ENCODE data around the gene TMEM150B. TPM values are rescaled to one million over a fixed set of nuclear protein-coding genes. Genes with fewer than 3 reads are reported as not detected.
A peak's percentile ranks its signal among the peaks of the same experiment; 100 is the strongest.

TMEM150B gene
- total RNA-seq, 2 experiments from 2014 or later: not detected

DNA sequence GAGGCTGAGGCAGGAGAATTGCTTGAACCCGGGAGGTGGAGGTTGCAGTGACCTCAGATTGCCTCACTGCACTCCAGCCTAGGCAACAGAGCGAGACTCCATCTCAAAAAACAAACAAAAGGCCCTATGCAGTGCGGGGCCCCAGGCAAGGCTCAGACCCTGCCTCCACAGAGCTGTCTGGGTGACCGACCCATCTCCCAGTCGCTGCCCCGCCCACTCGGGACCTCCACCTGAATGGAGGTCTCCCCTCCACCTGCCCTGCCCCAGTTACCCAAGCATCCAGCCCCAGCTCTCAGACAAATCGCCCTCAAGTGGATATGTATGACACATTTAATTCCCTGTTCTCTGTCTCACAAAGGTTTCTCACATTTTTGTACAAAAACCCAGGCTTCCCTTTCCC is 40.1 kb upstream of the TMEM150B start:
- peaks cover 15% of the 10 kb centered on the region for H3K27me3 Mint-ChIP-seq
- no peak for DNase-seq
- H3K9me3 Mint-ChIP-seq: no peaks in the 10 kb centered on the region
- no peak overlapping the region for H3K27ac Mint-ChIP-seq
- peaks cover 4% of the 10 kb centered on the region for H3K4me1 Mint-ChIP-seq (ENCODE audit: low read depth)
- ChIA-PET POLR2A (no interaction called here), CTCF (no interaction called here)
- intact Hi-C loops (cut with micrococcal nuclease): no loop called here
- no peaks in the 10 kb centered on the region for H3K36me3 Mint-ChIP-seq
- H3K4me3 Mint-ChIP-seq: no peak overlapping the region

GRCh38 chr19:55362990-55363716 is 38.0 kb upstream of the TMEM150B start, which contains the start of gene GARIN5B:
GARIN5B (minus strand) TSS chr19:55363260; CDS start chr19:55363066, 194 bp downstream.
- ChIA-PET POLR2A (no interaction called here), CTCF (no interaction called here)
- Mint-ChIP-seq H3K36me3 (no peaks in the 10 kb centered on the region), H3K4me3 (no peak within 1 kb of the TSS), H3K27me3 (peaks cover 7% of the 10 kb centered on the region), H3K4me1 (ENCODE audit: low read depth) (no peaks in the 10 kb centered on the region), H3K9me3 (no peaks in the 10 kb centered on the region), H3K27ac (no peak within 1 kb of the TSS)
- no peak for DNase-seq
- intact Hi-C loops (cut with micrococcal nuclease): no loop called here

GRCh38 chr19:55362174-55362989 is 37.2 kb upstream of the TMEM150B start:
- ChIA-PET POLR2A (no interaction called here), CTCF (no interaction called here)
- Mint-ChIP-seq H3K9me3 (no peaks in the 10 kb centered on the region), H3K36me3 (no peaks in the 10 kb centered on the region), H3K27me3 (peaks cover 6% of the 10 kb centered on the region), H3K4me1 (ENCODE audit: low read depth) (no peaks in the 10 kb centered on the region), H3K4me3 (no peak overlapping the region), H3K27ac (no peak overlapping the region)
- no peak for DNase-seq
- intact Hi-C loops (cut with micrococcal nuclease): no loop called here

DNA sequence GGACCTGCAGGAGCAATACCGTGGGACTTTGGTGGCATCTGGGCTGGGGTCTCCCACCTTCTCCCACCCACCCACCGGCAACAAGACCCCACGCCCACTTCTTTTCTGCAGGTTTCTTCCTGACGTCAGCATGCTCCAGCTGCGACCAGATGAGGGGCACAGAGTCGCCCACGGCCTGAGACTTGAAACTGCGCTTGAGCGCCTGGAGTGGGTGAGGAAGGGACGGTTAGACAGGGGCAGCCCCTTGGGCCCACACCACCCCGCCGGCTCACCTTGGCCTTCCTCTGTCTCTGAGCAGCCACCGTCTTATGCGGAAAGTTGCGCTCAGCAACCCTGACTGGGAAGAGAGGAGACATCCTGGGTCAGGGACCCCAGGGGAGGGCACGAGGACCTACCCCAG is 35.8 kb upstream of the TMEM150B start:
- H3K27ac Mint-ChIP-seq: no peak overlapping the region
- H3K4me1 Mint-ChIP-seq (ENCODE audit: low read depth): no peaks in the 10 kb centered on the region
- no peak overlapping the region for H3K4me3 Mint-ChIP-seq
- CTCF ChIA-PET: no interaction called here
- no peak for DNase-seq
- H3K27me3 Mint-ChIP-seq: peaks cover 6% of the 10 kb centered on the region
- no peaks in the 10 kb centered on the region for H3K9me3 Mint-ChIP-seq
- intact Hi-C loops (cut with micrococcal nuclease): no loop called here
- no peaks in the 10 kb centered on the region for H3K36me3 Mint-ChIP-seq
- POLR2A ChIA-PET: no interaction called here

DNA sequence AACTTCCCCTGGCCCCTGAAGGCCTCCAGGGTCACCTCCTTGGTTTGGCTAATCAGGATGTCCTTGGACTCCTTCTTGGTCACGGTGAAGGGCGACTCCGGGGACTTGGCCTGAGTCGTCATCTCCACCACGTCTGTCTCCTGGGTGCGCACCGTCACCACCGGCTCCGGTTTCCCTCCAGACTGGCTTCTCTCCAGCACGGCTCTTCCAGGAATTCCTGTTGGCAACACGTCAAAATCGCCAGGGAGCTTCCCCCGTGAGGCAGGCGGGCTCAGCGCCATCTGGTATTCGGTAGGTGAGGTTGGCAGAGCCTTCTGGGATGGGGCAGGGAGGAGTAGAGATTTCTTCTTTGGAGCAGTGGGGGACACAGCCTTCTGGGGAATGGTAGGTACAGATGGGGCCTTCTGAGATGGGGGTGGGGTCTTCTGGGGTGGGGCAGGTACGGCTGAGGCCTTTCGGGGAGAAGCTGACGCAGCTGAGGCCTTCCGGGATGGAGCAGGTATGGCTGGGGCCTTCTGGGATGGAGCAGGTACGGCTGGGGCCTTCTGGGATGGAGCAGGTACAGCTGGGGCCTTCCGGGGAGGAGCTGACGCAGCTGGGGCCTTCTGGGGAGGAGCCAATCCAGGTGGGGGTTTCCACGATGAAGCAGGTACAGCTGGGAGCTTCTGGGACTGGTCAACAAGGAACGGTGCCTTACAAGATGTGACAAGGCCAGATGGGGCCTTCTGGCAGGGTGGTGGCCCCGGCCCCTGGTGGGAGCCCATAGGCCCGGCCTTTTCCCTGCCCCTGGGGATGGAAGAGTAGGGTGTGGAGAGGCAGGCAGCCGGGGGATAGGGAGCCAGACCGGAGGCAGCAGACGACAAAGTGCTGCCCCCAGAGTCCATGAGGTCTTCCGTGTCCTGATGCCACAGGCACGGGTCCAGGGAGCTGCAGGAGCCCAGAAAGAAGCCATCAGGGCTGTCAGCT is 34.1 kb upstream of the TMEM150B start:
- ChIA-PET POLR2A (no interaction called here), CTCF (interaction anchor here (0.7 kb wide), 1 partner anchor 11 kb away, joined by 3 read pairs; no protein-coding TSS in a partner anchor)
- Mint-ChIP-seq H3K27me3 (peaks cover 15% of the 10 kb centered on the region), H3K27ac (no peak overlapping the region), H3K4me1 (ENCODE audit: low read depth) (no peaks in the 10 kb centered on the region), H3K36me3 (no peaks in the 10 kb centered on the region), H3K9me3 (no peaks in the 10 kb centered on the region), H3K4me3 (no peak overlapping the region)
- intact Hi-C loops (cut with micrococcal nuclease): no loop called here
- DNase-seq: no peak

GRCh38 chr19:55358493-55358892 is 33.4 kb upstream of the TMEM150B start:
- DNase-seq: no peak
- H3K27ac Mint-ChIP-seq: no peak overlapping the region
- intact Hi-C loops (cut with micrococcal nuclease): no loop called here
- no peaks in the 10 kb centered on the region for H3K36me3 Mint-ChIP-seq
- H3K4me3 Mint-ChIP-seq: no peak overlapping the region
- no peaks in the 10 kb centered on the region for H3K9me3 Mint-ChIP-seq
- H3K4me1 Mint-ChIP-seq (ENCODE audit: low read depth): peaks cover 3% of the 10 kb centered on the region
- CTCF ChIA-PET: no interaction called here
- POLR2A ChIA-PET: no interaction called here
- H3K27me3 Mint-ChIP-seq: peaks cover 19% of the 10 kb centered on the region

- Mint-ChIP-seq H3K4me1 (ENCODE audit: low read depth) (peaks cover 13% of the 10 kb centered on the region), H3K36me3 (no peaks in the 10 kb centered on the region), H3K9me3 (no peaks in the 10 kb centered on the region), H3K27ac (no peak overlapping the region), H3K4me3 (no peak overlapping the region), H3K27me3 (peaks cover 45% of the 10 kb centered on the region)
- ChIA-PET POLR2A (no interaction called here), CTCF (no interaction called here)
- DNase-seq: no peak
- intact Hi-C loops (cut with micrococcal nuclease): no loop called here
These were observed 30.2 kb upstream of the TMEM150B start for GRCh38 chr19:55355213-55355821.

- ChIA-PET CTCF (no interaction called here), POLR2A (no interaction called here)
- Mint-ChIP-seq H3K36me3 (no peaks in the 10 kb centered on the region), H3K27me3 (peaks cover 45% of the 10 kb centered on the region), H3K27ac (no peak within 1 kb of the TSS), H3K9me3 (no peaks in the 10 kb centered on the region), H3K4me3 (peak within 1 kb of the TSS; percentile 70), H3K4me1 (ENCODE audit: low read depth) (peaks cover 13% of the 10 kb centered on the region)
- intact Hi-C loops (cut with micrococcal nuclease): no loop called here
- DNase-seq: no peak
These were observed 29.6 kb upstream of the TMEM150B start, which contains the start of gene COX6B2 for GRCh38 chr19:55354698-55355212. COX6B2 (minus strand) TSS chr19:55354719; CDS start chr19:55354521, 198 bp downstream.

DNA sequence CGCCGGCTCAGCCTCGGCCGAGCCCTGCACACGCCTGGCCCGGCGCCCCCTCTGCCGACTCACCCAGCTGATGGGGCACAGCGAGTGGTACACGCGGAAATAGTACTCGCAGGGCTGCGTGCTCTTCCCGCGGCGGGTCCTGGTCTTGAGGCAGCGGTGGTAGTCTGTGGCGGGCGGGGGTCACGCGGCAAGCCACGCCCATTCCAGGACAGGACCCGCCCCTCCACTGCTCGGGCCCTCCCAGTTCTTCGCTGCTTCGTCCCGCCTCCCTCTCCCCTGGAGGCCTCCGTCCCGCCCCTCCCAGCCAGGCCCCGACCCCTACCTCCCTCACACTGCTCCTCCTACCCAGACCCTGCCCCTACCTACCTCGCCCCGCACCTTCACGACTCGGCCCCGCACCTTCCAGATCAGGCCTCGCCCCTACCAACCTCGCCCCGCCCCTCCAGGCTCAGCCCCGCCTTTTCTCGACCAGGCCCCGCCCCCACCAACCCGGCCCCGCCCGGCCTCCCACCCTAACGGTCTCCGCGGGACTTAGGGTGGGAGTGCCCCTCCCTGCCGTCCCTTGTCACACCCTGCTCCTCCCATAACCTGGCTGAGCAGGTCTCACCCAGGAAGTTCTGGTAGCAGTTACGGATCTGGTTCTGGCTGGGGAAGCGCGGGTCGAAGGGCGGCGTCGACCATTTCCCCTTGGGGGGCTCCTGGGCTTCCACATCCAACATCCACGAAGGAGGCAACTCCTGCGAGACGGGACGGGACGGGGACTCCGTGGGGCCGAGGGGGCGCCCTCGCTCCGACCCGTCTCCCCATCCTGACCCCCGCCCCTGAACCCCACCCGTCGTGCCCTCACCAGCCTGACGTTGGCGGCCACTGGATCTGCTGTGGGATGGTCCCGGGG is 28.9 kb upstream of the TMEM150B start:
- ChIA-PET POLR2A (interaction anchor here (1.1 kb wide), 1 partner anchor 14 kb away, joined by 3 read pairs; the partner anchor contains the start of gene KMT5C), CTCF (no interaction called here)
- H3K9me3 Mint-ChIP-seq: no peaks in the 10 kb centered on the region
- no peaks in the 10 kb centered on the region for H3K36me3 Mint-ChIP-seq
- intact Hi-C loops (cut with micrococcal nuclease): no loop called here
- peaks cover 45% of the 10 kb centered on the region for H3K27me3 Mint-ChIP-seq
- peak overlapping the region; percentile 70 for H3K4me3 Mint-ChIP-seq
- no peak overlapping the region for H3K27ac Mint-ChIP-seq
- H3K4me1 Mint-ChIP-seq (ENCODE audit: low read depth): peaks cover 13% of the 10 kb centered on the region
- peak; percentile 75 for DNase-seq

DNA sequence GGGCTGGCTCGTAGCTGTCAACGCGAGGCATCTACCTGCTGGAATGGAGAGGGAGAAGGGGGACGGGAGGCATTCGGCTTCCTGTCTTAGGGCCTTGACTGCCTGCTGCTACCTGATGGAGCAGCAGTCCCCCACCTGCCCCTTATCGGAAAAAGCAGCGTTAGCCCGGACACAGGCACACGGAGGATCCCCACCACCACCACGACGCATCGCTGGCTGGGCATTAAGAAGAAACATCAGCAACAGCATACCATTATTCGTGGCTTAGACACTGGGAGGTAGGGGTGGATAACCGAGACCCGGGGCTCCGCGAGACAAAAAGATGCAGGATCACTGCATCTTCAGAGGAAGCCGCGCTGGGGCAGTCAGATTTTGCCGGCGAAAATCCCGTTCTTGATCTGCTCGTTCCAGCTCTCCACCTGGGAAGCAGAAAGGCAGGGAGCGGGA is 28.2 kb upstream of the TMEM150B start:
- no peaks in the 10 kb centered on the region for H3K9me3 Mint-ChIP-seq
- H3K27ac Mint-ChIP-seq: no peak overlapping the region
- intact Hi-C loops (cut with micrococcal nuclease): no loop called here
- H3K36me3 Mint-ChIP-seq: no peaks in the 10 kb centered on the region
- no peak for DNase-seq
- H3K4me3 Mint-ChIP-seq: peak overlapping the region; percentile 70
- peaks cover 45% of the 10 kb centered on the region for H3K27me3 Mint-ChIP-seq
- peaks cover 13% of the 10 kb centered on the region for H3K4me1 Mint-ChIP-seq (ENCODE audit: low read depth)
- ChIA-PET CTCF (no interaction called here), POLR2A (interaction anchor here (1.1 kb wide), 1 partner anchor 14 kb away, joined by 3 read pairs; the partner anchor contains the start of gene KMT5C)
